Thyroid gland (tissue), 4 donors: ENCODE measurements around the gene MAD1L1.

Source experiments
- CTCF ChIP-seq, 6 experiments: fragments of 200-600 bp in 3 of 6; fragments of 450-650 bp in 3 of 6; sonication (generic) in 3 of 6; IDR thresholded peaks; one replicate each; pipeline ENCODE4 v1.5.1; 2016 to 2019; ENCODE audit warnings: antibody characterized with exemption in 6 of 6, mild to moderate bottlenecking in 2 of 6, inconsistent platforms in 1 of 6, moderate library complexity in 1 of 6
- POLR2A ChIP-seq, 2 donors: fragments of 450-650 bp; IDR thresholded peaks; one replicate each; pipeline ENCODE4 v1.6.1; 2017; ENCODE audit warnings: antibody characterized with exemption in 2 of 2, mild to moderate bottlenecking in 2 of 2, moderate library complexity in 1 of 2

GRCh38 chr7:1850976-1851571, 381.7 kb downstream of the MAD1L1 start:
- no peak for TF ChIP-seq CTCF (IDR thresholded peaks at IDR 0.05)
- no peak for TF ChIP-seq POLR2A (IDR thresholded peaks at IDR 0.05)
